WERI-Rb-1 (cell line): Measurements from ENCODE around the gene KCNAB1.

Experiments used
- DNase-seq: peaks from one replicate; pipeline ENCODE4 v3.0.0-alpha.2; 2020
- H3K27ac ChIP-seq: fragments of 250-450 bp; sonication (Bioruptor Pico); 2 replicates; pipeline ENCODE4 v1.5.1; 2020; ENCODE audit warnings: mild to moderate bottlenecking, moderate library complexity
- H3K27me3 ChIP-seq: fragments of 250-450 bp; sonication (Bioruptor Pico); 2 replicates; pipeline ENCODE4 v1.5.1; 2021; ENCODE audit warnings: mild to moderate bottlenecking, low read depth, moderate library complexity; ENCODE audit not compliant: insufficient read depth, severe bottlenecking
- H3K36me3 ChIP-seq: fragments of 250-450 bp; sonication (Bioruptor Pico); 2 replicates; pipeline ENCODE4 v1.5.1; 2020; ENCODE audit warnings: mild to moderate bottlenecking, moderate library complexity
- H3K4me3 ChIP-seq: 2 replicates; pipeline ENCODE4 v1.5.1; 2011; ENCODE audit warnings: low read depth, mild to moderate bottlenecking, control low read depth, low read length
- H3K9me3 ChIP-seq: fragments of 250-450 bp; sonication (Bioruptor Pico); 2 replicates; pipeline ENCODE4 v1.5.1; 2021; ENCODE audit warnings: mild to moderate bottlenecking, moderate library complexity; ENCODE audit not compliant: severe bottlenecking
- CTCF ChIP-seq: IDR thresholded peaks from 2 replicates; pipeline ENCODE4 v1.5.1; 2011; ENCODE audit warnings: low read depth, mild to moderate bottlenecking, control low read depth, inconsistent platforms, low read length

The KCNAB1 gene

DNA sequence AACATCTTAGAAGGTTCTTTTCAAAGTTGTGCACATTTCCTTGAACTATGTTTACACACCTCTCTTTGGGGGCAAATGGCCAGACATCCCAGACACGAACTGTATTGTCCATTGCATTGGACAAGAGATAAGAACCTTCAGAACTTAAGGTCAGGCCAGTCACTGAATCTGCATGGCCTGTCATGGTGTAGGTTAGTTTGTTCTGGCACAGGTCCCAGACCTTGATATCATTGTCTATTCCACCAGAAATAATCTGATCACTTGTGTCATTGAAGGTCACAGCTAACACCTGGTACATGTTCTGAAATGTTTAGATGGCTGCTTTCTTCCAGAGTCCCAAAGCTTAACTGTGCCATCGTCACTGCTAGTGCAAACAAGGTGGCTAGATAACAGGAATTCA lies 55.7 kb downstream of the KCNAB1 start:
- no peaks in the 10 kb centered on the region for H3K9me3 ChIP-seq
- H3K4me3 ChIP-seq = no peak overlapping the region
- no peaks in the 10 kb centered on the region for H3K36me3 ChIP-seq
- no peak for DNase-seq
- H3K27ac ChIP-seq = no peak overlapping the region
- TF ChIP-seq CTCF = no peak
- no peaks in the 10 kb centered on the region for H3K27me3 ChIP-seq

DNA sequence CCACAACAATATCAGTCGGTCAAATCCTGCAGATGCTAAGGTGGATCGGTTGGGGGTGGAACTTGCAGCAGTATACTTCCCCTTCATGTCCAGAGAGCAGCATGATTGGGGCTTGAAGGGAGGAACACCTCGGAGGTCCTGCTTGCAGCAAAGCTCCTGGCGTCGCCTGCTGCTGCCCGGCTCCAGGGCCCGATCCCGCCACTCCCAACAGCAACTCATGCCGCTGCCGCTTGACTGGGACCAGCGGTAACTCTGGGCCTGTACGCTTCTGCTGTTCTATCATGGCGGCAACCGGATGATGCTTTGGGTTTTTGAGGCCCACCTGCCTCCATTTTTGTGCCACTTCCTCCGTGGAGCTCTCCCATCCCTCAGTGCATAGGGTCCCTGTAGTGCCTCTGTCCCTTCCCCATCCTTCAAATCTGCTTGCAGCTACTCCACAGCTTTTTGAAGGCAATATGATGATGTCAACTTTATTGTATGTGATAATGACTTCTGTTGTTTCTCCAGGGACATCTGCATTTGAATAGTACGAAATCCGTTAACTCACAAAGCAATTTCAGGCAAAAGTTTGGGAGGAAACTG lies 56.3 kb downstream of the KCNAB1 start:
- no peak for TF ChIP-seq CTCF
- DNase-seq = no peak
- Histone ChIP-seq H3K9me3 (no peaks in the 10 kb centered on the region), H3K27me3 (no peaks in the 10 kb centered on the region), H3K36me3 (no peaks in the 10 kb centered on the region), H3K27ac (no peak overlapping the region), H3K4me3 (no peak overlapping the region)

DNA sequence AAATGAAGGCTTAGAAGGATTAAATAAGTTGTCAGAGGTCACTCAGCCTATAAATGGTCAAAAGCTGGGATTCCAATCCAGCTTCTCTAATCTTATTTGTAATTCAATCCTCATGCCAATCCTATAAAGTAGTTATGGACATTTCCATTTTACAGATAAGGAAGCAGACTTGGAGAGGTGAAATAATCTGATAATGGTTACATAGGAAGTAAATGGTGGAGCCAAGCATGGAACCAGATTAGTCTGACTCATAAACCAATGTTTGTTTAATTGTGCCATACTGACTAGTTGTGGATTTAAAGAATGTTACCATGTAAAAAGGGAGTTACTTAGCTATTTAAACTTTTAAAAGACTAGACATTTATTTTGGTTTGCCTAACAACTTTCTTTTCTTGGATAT lies 59.7 kb downstream of the KCNAB1 start:
- DNase-seq = no peak
- Histone ChIP-seq H3K27ac (no peak overlapping the region), H3K36me3 (no peaks in the 10 kb centered on the region), H3K4me3 (no peak overlapping the region), H3K9me3 (no peaks in the 10 kb centered on the region), H3K27me3 (no peaks in the 10 kb centered on the region)
- no peak for TF ChIP-seq CTCF

- no peak for TF ChIP-seq CTCF
- peak; percentile 18 for DNase-seq
- H3K9me3 ChIP-seq = no peaks in the 10 kb centered on the region
These were observed 61.1 kb downstream of the KCNAB1 start for GRCh38 chr3:156181509-156181908.

DNA sequence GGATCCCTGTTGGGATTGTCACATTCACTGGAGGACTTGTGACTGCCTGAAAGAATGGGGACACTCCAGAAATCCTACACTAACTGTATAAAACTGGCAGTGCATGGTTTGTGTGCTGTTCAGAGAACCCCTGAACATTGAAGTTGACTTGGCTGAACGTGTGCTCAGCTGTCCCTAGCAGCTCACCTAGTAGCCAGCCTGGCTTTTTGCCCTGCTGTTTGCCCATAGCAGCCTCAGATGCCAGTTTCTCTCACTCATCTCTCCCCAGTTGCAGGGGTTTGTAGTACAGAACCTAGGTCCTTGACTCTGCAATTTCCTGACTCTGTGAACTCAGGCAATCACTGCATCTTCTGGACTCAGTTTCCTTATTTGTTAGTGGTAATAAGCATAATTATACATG lies 63.0 kb downstream of the KCNAB1 start:
- Histone ChIP-seq H3K27ac (no peak overlapping the region), H3K36me3 (no peaks in the 10 kb centered on the region), H3K9me3 (no peaks in the 10 kb centered on the region), H3K4me3 (no peak overlapping the region), H3K27me3 (peaks cover 4% of the 10 kb centered on the region)
- no peak for TF ChIP-seq CTCF
- no peak for DNase-seq

More at GRCh38 chr3:156181509-156181908, 61.1 kb downstream of the KCNAB1 start:
- no peaks in the 10 kb centered on the region for H3K36me3 ChIP-seq
- no peak overlapping the region for H3K4me3 ChIP-seq
- H3K27me3 ChIP-seq = peaks cover 4% of the 10 kb centered on the region
- no peak overlapping the region for H3K27ac ChIP-seq

GRCh38 chr3:156184156-156184555 lies 63.8 kb downstream of the KCNAB1 start:
- no peaks in the 10 kb centered on the region for H3K36me3 ChIP-seq
- no peaks in the 10 kb centered on the region for H3K9me3 ChIP-seq
- no peak for DNase-seq
- H3K27ac ChIP-seq = no peak overlapping the region
- peaks cover 4% of the 10 kb centered on the region for H3K27me3 ChIP-seq
- H3K4me3 ChIP-seq = no peak overlapping the region
- TF ChIP-seq CTCF = no peak
